HCT116 (cell line): ENCODE results near the gene PPP1R10. TPM values are rescaled to one million over a fixed set of nuclear protein-coding genes. Genes with fewer than 3 reads are reported as not detected.

ENCODE experiments used
- ATAC-seq: fragments of 200-7000 bp; cut with Tn5 transposase; 2 replicates; pipeline ENCODE4 v1.9.1; 2020; ENCODE audit warnings: mild to moderate bottlenecking, moderate library complexity
- BruUV-seq: library from RNA; stranded (reverse); fragments of 400-500 nt; replicated peaks from 2 replicates; lab custom pipeline; 2021; lab: Mats Ljungman, UMichigan
- CTCF ChIA-PET: fragments of 300-600 bp; sonication (Branson Sonifier 250); formaldehyde crosslinking; loops from one replicate; lab custom pipeline; 2021; ENCODE audit warnings: antibody characterized with exemption; lab: Charles Lee
- POLR2A ChIA-PET: fragments of 300-600, 350-600 bp; sonication (Branson Sonifier 250); formaldehyde crosslinking; loops from one replicate; lab custom pipeline; 2021; ENCODE audit warnings: antibody characterized with exemption; lab: Charles Lee
- RAD21 ChIA-PET, 2 experiments: fragments of 300-600 bp; sonication (Branson Sonifier 250); formaldehyde crosslinking; loops; one replicate each; lab custom pipeline; 2023; ENCODE audit warnings: low total read pairs in 2 of 2; ENCODE audit not compliant: uncharacterized antibody in 2 of 2, unreplicated experiment in 2 of 2, low non-redundant PET in 1 of 2; lab: Charles Lee
- DNase-seq: peaks from one replicate; pipeline ENCODE4 v3.0.0-alpha.2; 2010; ENCODE audit warnings: low read depth, low spot score
- H2AFZ ChIP-seq: fragments of 200-600 bp; shearing (Covaris generic), sonication (generic); 2 replicates; pipeline ENCODE4 v1.6.1; 2017; ENCODE audit warnings: low read depth, mixed run types, mixed read lengths, antibody characterized with exemption, low read length; ENCODE audit not compliant: poor library complexity, severe bottlenecking
- H3K27ac ChIP-seq: 2 replicates; pipeline ENCODE4 v1.5.1; 2012; ENCODE audit warnings: low read depth, low read length
- H3K27me3 ChIP-seq: fragments of 200-600 bp; sonication (generic); 2 replicates; pipeline ENCODE4 v1.6.1; 2016; ENCODE audit warnings: mixed run types, low read length, mixed read lengths; ENCODE audit not compliant: insufficient read depth
- H3K36me3 ChIP-seq, 2 experiments: fragments of 200-500 bp in 1 of 2; fragments of 200-600 bp in 1 of 2; sonication (Bioruptor generic) in 1 of 2; sonication (generic) in 1 of 2; 2 replicates each; pipeline versions ENCODE4 v1.5.1 to v1.6.1; 2014 to 2016; ENCODE audit warnings: low read length in 2 of 2, inconsistent platforms in 1 of 2, mixed read lengths in 1 of 2, mixed run types in 1 of 2; ENCODE audit not compliant: insufficient read depth in 2 of 2, control insufficient read depth in 1 of 2
- H3K4me1 ChIP-seq, 2 experiments: fragments of 200-600 bp in 1 of 2; sonication (generic) in 1 of 2; 2 replicates each; pipeline versions ENCODE4 v1.5.1 to v1.6.1; 2012 to 2017; ENCODE audit warnings: low read length in 2 of 2, inconsistent platforms in 1 of 2, mild to moderate bottlenecking in 1 of 2, mixed read lengths in 1 of 2, mixed run types in 1 of 2, moderate library complexity in 1 of 2; ENCODE audit not compliant: insufficient read depth in 2 of 2, control insufficient read depth in 1 of 2
- H3K4me2 ChIP-seq: fragments of 200-600 bp; sonication (generic); 2 replicates; pipeline ENCODE4 v1.6.1; 2017; ENCODE audit warnings: mixed run types, low read length, mixed read lengths
- H3K4me3 ChIP-seq, 2 experiments: fragments of 200-600 bp in 1 of 2; sonication (generic) in 1 of 2; replicated peaks in 1 of 2; 2 replicates each; pipeline ENCODE4 v1.5.1; 2011 to 2016; ENCODE audit warnings: low read length in 2 of 2, control low read depth in 1 of 2, low read depth in 1 of 2, mild to moderate bottlenecking in 1 of 2, mixed read lengths in 1 of 2, mixed run types in 1 of 2
- H3K79me2 ChIP-seq: fragments of 200-600 bp; sonication (generic); 2 replicates; pipeline ENCODE4 v1.6.1; 2017; ENCODE audit warnings: mild to moderate bottlenecking, mixed run types, low read length, moderate library complexity, mixed read lengths; ENCODE audit not compliant: insufficient read depth
- H3K9ac ChIP-seq: fragments of 200-600 bp; sonication (generic); 2 replicates; pipeline ENCODE4 v1.6.1; 2016; ENCODE audit warnings: low read length, mixed read lengths
- H3K9me2 ChIP-seq: fragments of 200-600 bp; sonication (generic), shearing (Covaris generic); 2 replicates; pipeline ENCODE4 v1.6.1; 2017; ENCODE audit warnings: mixed run types, mild to moderate bottlenecking, moderate library complexity; ENCODE audit not compliant: insufficient read depth
- H3K9me3 ChIP-seq, 2 experiments: fragments of 200-500 bp in 1 of 2; fragments of 200-600 bp in 1 of 2; sonication (Bioruptor generic) in 1 of 2; sonication (generic) in 1 of 2; 2 replicates each; pipeline ENCODE4 v1.6.1; 2014 to 2017; ENCODE audit warnings: low read length in 2 of 2, mixed read lengths in 2 of 2, inconsistent platforms in 1 of 2, low read depth in 1 of 2, mild to moderate bottlenecking in 1 of 2, mixed run types in 1 of 2, moderate library complexity in 1 of 2; ENCODE audit not compliant: control insufficient read depth in 1 of 2, insufficient read depth in 1 of 2
- H4K20me1 ChIP-seq: fragments of 200-600 bp; sonication (generic), shearing (Covaris generic); 2 replicates; pipeline ENCODE4 v1.6.1; 2017; ENCODE audit warnings: mixed run types, mild to moderate bottlenecking, moderate library complexity; ENCODE audit not compliant: insufficient read depth
- ATF3 ChIP-seq: IDR thresholded peaks from 2 replicates; pipeline ENCODE4 v1.6.1; 2012
- POLR2A ChIP-seq: IDR thresholded peaks from 2 replicates; pipeline ENCODE4 v1.7.0; 2011; ENCODE audit warnings: borderline replicate concordance; ENCODE audit not compliant: insufficient read depth, insufficient read length; ENCODE audit errors: extremely low read depth
- RAD21 ChIP-seq: IDR thresholded peaks from 2 replicates; pipeline ENCODE4 v1.6.1; 2012; ENCODE audit warnings: low read depth, mild to moderate bottlenecking
- SIN3A ChIP-seq: IDR thresholded peaks from 2 replicates; pipeline ENCODE4 v1.6.1; 2012; ENCODE audit warnings: low read depth
- SRF ChIP-seq: IDR thresholded peaks from 2 replicates; pipeline ENCODE4 v1.6.1; 2012; ENCODE audit warnings: low read depth
- TCF7L2 ChIP-seq: IDR thresholded peaks from 2 replicates; pipeline ENCODE4 v1.7.0; 2011; ENCODE audit warnings: borderline replicate concordance, inconsistent platforms; ENCODE audit not compliant: insufficient read depth, insufficient read length; ENCODE audit errors: extremely low read depth
- intact Hi-C: fragments of 100-400 bp; cut with micrococcal nuclease; formaldehyde crosslinking; loops from 2 replicates; pipeline ENCODE4 v1.10.0; 2022
- total RNA-seq: library from RNA; stranded (reverse); gene quantifications from one replicate; pipeline ENCODE4 v1.2.1, GENCODE V29; 2021; ENCODE audit not compliant: unreplicated experiment

PPP1R10 gene
- total RNA-seq, 1 experiment from 2014 or later = 104 TPM

- TF ChIP-seq TCF7L2 = no peak
These were observed 44.9 kb downstream of the PPP1R10 start (continued) for GRCh38 chr6:30572148-30572547.

GRCh38 chr6:30571762-30572082, 45.3 kb downstream of the PPP1R10 start:
- no peak overlapping the region for H2AFZ ChIP-seq
- H4K20me1 ChIP-seq = peaks cover 12% of the 10 kb centered on the region; the same call in 1 of the 2 replicates
- peak overlapping the region; percentile 88 for H3K4me2 ChIP-seq
- no peaks in the 10 kb centered on the region for H3K9me3 ChIP-seq
- peaks cover 9 to 29% of the 10 kb centered on the region in 2 experiments for H3K4me1 ChIP-seq
- H3K36me3 ChIP-seq = peaks cover 2 to 14% of the 10 kb centered on the region in 2 experiments; a peak in 3 of 4 replicates
- CTCF ChIA-PET = interaction anchor here (0.6 to 1.3 kb wide), 2 partner anchors 25 to 30 kb away, joined by 3 to 6 read pairs; no protein-coding TSS in a partner anchor
- peaks cover 53% of the 10 kb centered on the region for H3K79me2 ChIP-seq
- no peaks in the 10 kb centered on the region for H3K27me3 ChIP-seq
- intact Hi-C loops = loop anchor here (1.0 kb wide), 1 partner anchor 15 kb away; the partner anchor contains the start of gene GNL1
- RAD21 ChIA-PET = no interaction called here
- H3K27ac ChIP-seq = peak overlapping the region; percentile 72
- POLR2A ChIA-PET = interaction anchor here (1.0 to 1.1 kb wide), 5 partner anchors 15 to 44 kb away, joined by 3 to 12 read pairs (median 6); partner anchors contain the start of genes GNL1 and PRR3
- ATAC-seq (peak; percentile 46), DNase-seq (no peak)
- no peaks in the 10 kb centered on the region for H3K9me2 ChIP-seq
- peak overlapping the region; percentile 66 to 97 for H3K4me3 ChIP-seq
- TSS peak; percentile 81 for BruUV-seq
- TF ChIP-seq RAD21 (no peak), SIN3A (no peak), SRF (no peak), POLR2A (no peak), TCF7L2 (peak; percentile 2), ATF3 (no peak)
- peak overlapping the region; percentile 85 for H3K9ac ChIP-seq
